GM12878 (cell line): ENCODE measurements around the gene EPHB1. TPM values are rescaled to one million over a fixed set of nuclear protein-coding genes. Genes with fewer than 3 reads are reported as not detected.

Experiments used
- BHLHE40 ChIP-seq, 2 experiments: fragments of 450-650 bp in 1 of 2; IDR thresholded peaks; 2 replicates each; pipeline ENCODE4 v1.6.1; 2011 to 2017; ENCODE audit warnings: low read depth in 2 of 2, borderline replicate concordance in 1 of 2, improper control_type of control experiment in 1 of 2, low read length in 1 of 2, mild to moderate bottlenecking in 1 of 2
- CHD1 ChIP-seq: IDR thresholded peaks from 2 replicates; pipeline ENCODE4 v1.6.1; 2012; ENCODE audit warnings: low read depth, low read length, improper control_type of control experiment
- EED ChIP-seq: sonication (generic); IDR thresholded peaks from 2 replicates; pipeline ENCODE4 v1.6.1; 2016; ENCODE audit warnings: antibody characterized with exemption, low read depth
- ESRRA ChIP-seq: IDR thresholded peaks from 2 replicates; pipeline ENCODE4 v1.6.1; 2012; ENCODE audit warnings: mild to moderate bottlenecking, low read length, improper control_type of control experiment
- MEF2A ChIP-seq: IDR thresholded peaks from 2 replicates; pipeline ENCODE4 v1.6.1; 2011; ENCODE audit warnings: low read depth, mild to moderate bottlenecking, low read length, moderate library complexity; ENCODE audit not compliant: insufficient read depth
- MTA3 ChIP-seq: IDR thresholded peaks from 2 replicates; pipeline ENCODE4 v1.6.1; 2012; ENCODE audit warnings: low read length, inconsistent platforms, borderline replicate concordance
- NR2F1 ChIP-seq: fragments of 450-650 bp; conservative IDR thresholded peaks from 2 replicates; pipeline ENCODE4 v1.6.1; 2017; ENCODE audit warnings: mild to moderate bottlenecking
- RELA ChIP-seq: fragments of 450-650 bp; IDR thresholded peaks from 2 replicates; pipeline ENCODE4 v1.8.0; 2014; ENCODE audit warnings: borderline replicate concordance; ENCODE audit not compliant: partially characterized antibody
- SUPT20H ChIP-seq: IDR thresholded peaks from 2 replicates; pipeline ENCODE4 v1.6.1; 2011; ENCODE audit warnings: low read depth, mild to moderate bottlenecking, low read length, moderate library complexity, borderline replicate concordance; ENCODE audit not compliant: control insufficient read depth
- ZBED1 ChIP-seq: IDR thresholded peaks from 2 replicates; pipeline ENCODE4 v1.6.1; 2016; ENCODE audit warnings: borderline replicate concordance
- ZNF207 ChIP-seq: fragments of 450-650 bp; IDR thresholded peaks from 2 replicates; pipeline ENCODE4 v1.6.1; 2014; ENCODE audit warnings: antibody characterized with exemption, mild to moderate bottlenecking, borderline replicate concordance
- ZNF24 ChIP-seq: fragments of 450-650 bp; IDR thresholded peaks from 2 replicates; pipeline ENCODE4 v1.6.1; 2017; ENCODE audit warnings: antibody characterized with exemption, mild to moderate bottlenecking
- polyA plus RNA-seq, 11 experiments: library from polyadenylated mRNA; depleted of rRNA in 4 of 11; unstranded in 6 of 11; stranded (reverse) in 5 of 11; fragments of >200 nt; fragmentation: Nextera tagmentation in 4 of 11; fragmentation: Illumina TruSeq in 1 of 11; extraction: Ambion mirVana in 4 of 11; extraction: Trizol in 1 of 11; gene quantifications; 1 replicate in 1 of 11; 2 replicates in 10 of 11; pipeline versions ENCODE4 v1.2.1 to v1.2.3, GENCODE V29; 2011 to 2016; ENCODE audit warnings: inconsistent platforms in 2 of 11, missing spikeins in 2 of 11, low read depth in 1 of 11
- total RNA-seq, 4 experiments: library from RNA; depleted of rRNA in 3 of 4; stranded (reverse); fragments of >200 nt in 3 of 4; fragmentation: Illumina TruSeq in 1 of 4; extraction: Trizol in 1 of 4; gene quantifications; 2 replicates each; pipeline versions ENCODE4 v1.2.1 to v1.2.3, GENCODE V29; 2013 to 2021
- TF ChIP-seq, protein P1 (sequence below): fragments of 450-650 bp; IDR thresholded peaks from 2 replicates; pipeline ENCODE4 v1.6.1; 2014; ENCODE audit warnings: mild to moderate bottlenecking
- TF ChIP-seq, protein P2 (sequence below): fragments of 450-650 bp; IDR thresholded peaks from 2 replicates; pipeline ENCODE4 v1.6.1; 2017; ENCODE audit warnings: borderline replicate concordance
- TF ChIP-seq, protein P3 (sequence below): IDR thresholded peaks from 2 replicates; pipeline ENCODE4 v1.6.1; 2012; ENCODE audit warnings: low read depth, low read length, improper control_type of control experiment
- TF ChIP-seq, protein P4 (sequence below): IDR thresholded peaks from 2 replicates; pipeline ENCODE4 v1.6.1; 2012; ENCODE audit warnings: improper control_type of control experiment, low read depth, low read length; ENCODE audit not compliant: insufficient replicate concordance
- TF ChIP-seq, protein P5 (sequence below), 3 experiments: IDR thresholded peaks in 2 of 3; conservative IDR thresholded peaks in 1 of 3; 2 replicates each; pipeline ENCODE4 v1.5.1; 2011; ENCODE audit warnings: low read depth in 3 of 3, low read length in 3 of 3, mild to moderate bottlenecking in 3 of 3, control low read depth in 2 of 3, moderate library complexity in 2 of 3, inconsistent platforms in 1 of 3, mixed read lengths in 1 of 3; ENCODE audit not compliant: control insufficient read depth in 2 of 3, insufficient read depth in 1 of 3; ENCODE audit errors: extremely low read depth in 1 of 3
- TF ChIP-seq, protein P6 (sequence below): fragments of 450-650 bp; IDR thresholded peaks from 2 replicates; pipeline ENCODE4 v1.6.1; 2016; ENCODE audit warnings: mild to moderate bottlenecking

The EPHB1 gene
- total and polyA plus RNA-seq, 10 of the 15 experiments (the other 5 are each of a cell fraction or from before 2014, with no cell fraction given): 0.33 to 23.8 (median 1.2) TPM

DNA sequence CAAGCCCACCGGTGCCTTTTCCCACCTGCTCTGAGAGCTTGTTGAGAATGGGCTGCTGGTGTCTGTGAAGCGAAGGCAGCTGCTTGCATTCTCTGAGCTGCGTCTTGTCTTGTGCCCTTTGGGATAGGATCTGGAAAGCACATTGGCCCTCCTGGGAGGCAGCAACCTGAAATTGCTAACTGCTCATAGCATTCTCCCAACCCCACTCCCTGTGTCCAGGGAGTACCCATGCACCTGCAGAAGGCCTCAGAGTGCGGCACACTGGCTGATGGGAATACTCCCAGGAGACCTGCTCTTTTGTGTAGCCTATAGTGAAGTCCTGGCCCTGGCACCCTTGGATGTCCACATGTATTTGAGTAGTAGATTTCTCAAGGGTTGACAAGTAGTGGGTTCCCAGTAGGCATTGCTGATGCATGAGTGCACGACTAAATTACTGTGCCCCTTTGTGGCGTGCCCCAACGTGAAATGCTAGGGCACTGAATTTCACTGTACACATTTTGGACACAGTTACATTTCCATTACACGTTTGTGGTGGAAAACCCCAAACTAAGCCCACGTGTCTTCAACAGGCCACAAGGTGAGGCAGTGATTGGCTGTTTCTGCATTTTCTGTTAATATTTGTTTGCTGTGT lies 3.7 kb downstream of the EPHB1 start (continued):
- peak; percentile 21 to 54; a peak in 3 of 4 replicates for TF ChIP-seq BHLHE40 (IDR thresholded peaks at IDR 0.05; ENCODE audit: borderline replicate concordance in 1 of 2, low read depth in 2 of 2, low read length in 1 of 2)
- no peak for TF ChIP-seq NR2F1
- no peak for TF ChIP-seq ZNF24
- TF ChIP-seq MEF2A: no peak
- peak; percentile 61 for TF ChIP-seq RELA
- TF ChIP-seq, protein P1, sequence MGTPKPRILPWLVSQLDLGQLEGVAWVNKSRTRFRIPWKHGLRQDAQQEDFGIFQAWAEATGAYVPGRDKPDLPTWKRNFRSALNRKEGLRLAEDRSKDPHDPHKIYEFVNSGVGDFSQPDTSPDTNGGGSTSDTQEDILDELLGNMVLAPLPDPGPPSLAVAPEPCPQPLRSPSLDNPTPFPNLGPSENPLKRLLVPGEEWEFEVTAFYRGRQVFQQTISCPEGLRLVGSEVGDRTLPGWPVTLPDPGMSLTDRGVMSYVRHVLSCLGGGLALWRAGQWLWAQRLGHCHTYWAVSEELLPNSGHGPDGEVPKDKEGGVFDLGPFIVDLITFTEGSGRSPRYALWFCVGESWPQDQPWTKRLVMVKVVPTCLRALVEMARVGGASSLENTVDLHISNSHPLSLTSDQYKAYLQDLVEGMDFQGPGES: no peak
- no peak for TF ChIP-seq ESRRA
- no peak for TF ChIP-seq ZBED1
- TF ChIP-seq ZNF207: no peak
- TF ChIP-seq, protein P2, sequence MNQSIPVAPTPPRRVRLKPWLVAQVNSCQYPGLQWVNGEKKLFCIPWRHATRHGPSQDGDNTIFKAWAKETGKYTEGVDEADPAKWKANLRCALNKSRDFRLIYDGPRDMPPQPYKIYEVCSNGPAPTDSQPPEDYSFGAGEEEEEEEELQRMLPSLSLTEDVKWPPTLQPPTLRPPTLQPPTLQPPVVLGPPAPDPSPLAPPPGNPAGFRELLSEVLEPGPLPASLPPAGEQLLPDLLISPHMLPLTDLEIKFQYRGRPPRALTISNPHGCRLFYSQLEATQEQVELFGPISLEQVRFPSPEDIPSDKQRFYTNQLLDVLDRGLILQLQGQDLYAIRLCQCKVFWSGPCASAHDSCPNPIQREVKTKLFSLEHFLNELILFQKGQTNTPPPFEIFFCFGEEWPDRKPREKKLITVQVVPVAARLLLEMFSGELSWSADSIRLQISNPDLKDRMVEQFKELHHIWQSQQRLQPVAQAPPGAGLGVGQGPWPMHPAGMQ: no peak
- TF ChIP-seq, protein P3, sequence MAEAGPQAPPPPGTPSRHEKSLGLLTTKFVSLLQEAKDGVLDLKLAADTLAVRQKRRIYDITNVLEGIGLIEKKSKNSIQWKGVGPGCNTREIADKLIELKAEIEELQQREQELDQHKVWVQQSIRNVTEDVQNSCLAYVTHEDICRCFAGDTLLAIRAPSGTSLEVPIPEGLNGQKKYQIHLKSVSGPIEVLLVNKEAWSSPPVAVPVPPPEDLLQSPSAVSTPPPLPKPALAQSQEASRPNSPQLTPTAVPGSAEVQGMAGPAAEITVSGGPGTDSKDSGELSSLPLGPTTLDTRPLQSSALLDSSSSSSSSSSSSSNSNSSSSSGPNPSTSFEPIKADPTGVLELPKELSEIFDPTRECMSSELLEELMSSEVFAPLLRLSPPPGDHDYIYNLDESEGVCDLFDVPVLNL: no peak
- TF ChIP-seq, protein P4, sequence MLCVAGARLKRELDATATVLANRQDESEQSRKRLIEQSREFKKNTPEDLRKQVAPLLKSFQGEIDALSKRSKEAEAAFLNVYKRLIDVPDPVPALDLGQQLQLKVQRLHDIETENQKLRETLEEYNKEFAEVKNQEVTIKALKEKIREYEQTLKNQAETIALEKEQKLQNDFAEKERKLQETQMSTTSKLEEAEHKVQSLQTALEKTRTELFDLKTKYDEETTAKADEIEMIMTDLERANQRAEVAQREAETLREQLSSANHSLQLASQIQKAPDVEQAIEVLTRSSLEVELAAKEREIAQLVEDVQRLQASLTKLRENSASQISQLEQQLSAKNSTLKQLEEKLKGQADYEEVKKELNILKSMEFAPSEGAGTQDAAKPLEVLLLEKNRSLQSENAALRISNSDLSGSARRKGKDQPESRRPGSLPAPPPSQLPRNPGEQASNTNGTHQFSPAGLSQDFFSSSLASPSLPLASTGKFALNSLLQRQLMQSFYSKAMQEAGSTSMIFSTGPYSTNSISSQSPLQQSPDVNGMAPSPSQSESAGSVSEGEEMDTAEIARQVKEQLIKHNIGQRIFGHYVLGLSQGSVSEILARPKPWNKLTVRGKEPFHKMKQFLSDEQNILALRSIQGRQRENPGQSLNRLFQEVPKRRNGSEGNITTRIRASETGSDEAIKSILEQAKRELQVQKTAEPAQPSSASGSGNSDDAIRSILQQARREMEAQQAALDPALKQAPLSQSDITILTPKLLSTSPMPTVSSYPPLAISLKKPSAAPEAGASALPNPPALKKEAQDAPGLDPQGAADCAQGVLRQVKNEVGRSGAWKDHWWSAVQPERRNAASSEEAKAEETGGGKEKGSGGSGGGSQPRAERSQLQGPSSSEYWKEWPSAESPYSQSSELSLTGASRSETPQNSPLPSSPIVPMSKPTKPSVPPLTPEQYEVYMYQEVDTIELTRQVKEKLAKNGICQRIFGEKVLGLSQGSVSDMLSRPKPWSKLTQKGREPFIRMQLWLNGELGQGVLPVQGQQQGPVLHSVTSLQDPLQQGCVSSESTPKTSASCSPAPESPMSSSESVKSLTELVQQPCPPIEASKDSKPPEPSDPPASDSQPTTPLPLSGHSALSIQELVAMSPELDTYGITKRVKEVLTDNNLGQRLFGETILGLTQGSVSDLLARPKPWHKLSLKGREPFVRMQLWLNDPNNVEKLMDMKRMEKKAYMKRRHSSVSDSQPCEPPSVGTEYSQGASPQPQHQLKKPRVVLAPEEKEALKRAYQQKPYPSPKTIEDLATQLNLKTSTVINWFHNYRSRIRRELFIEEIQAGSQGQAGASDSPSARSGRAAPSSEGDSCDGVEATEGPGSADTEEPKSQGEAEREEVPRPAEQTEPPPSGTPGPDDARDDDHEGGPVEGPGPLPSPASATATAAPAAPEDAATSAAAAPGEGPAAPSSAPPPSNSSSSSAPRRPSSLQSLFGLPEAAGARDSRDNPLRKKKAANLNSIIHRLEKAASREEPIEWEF: no peak
- no peak for TF ChIP-seq EED
- TF ChIP-seq, protein P5, sequence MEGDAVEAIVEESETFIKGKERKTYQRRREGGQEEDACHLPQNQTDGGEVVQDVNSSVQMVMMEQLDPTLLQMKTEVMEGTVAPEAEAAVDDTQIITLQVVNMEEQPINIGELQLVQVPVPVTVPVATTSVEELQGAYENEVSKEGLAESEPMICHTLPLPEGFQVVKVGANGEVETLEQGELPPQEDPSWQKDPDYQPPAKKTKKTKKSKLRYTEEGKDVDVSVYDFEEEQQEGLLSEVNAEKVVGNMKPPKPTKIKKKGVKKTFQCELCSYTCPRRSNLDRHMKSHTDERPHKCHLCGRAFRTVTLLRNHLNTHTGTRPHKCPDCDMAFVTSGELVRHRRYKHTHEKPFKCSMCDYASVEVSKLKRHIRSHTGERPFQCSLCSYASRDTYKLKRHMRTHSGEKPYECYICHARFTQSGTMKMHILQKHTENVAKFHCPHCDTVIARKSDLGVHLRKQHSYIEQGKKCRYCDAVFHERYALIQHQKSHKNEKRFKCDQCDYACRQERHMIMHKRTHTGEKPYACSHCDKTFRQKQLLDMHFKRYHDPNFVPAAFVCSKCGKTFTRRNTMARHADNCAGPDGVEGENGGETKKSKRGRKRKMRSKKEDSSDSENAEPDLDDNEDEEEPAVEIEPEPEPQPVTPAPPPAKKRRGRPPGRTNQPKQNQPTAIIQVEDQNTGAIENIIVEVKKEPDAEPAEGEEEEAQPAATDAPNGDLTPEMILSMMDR (IDR thresholded peaks at IDR 0.05 in 2 of 3, conservative IDR thresholded peaks at IDR 0.05 in 1 of 3; ENCODE audit: control insufficient read depth in 2 of 3, extremely low read depth in 1 of 3, insufficient read depth in 1 of 3, low read depth in 3 of 3, low read length in 3 of 3): no peak
- TF ChIP-seq CHD1: no peak
- TF ChIP-seq, protein P6, sequence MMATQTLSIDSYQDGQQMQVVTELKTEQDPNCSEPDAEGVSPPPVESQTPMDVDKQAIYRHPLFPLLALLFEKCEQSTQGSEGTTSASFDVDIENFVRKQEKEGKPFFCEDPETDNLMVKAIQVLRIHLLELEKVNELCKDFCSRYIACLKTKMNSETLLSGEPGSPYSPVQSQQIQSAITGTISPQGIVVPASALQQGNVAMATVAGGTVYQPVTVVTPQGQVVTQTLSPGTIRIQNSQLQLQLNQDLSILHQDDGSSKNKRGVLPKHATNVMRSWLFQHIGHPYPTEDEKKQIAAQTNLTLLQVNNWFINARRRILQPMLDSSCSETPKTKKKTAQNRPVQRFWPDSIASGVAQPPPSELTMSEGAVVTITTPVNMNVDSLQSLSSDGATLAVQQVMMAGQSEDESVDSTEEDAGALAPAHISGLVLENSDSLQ: no peak
- TF ChIP-seq MTA3: no peak
- no peak for TF ChIP-seq SUPT20H
